ENCODE measurements around the gene COL19A1.

The COL19A1 gene

DNA sequence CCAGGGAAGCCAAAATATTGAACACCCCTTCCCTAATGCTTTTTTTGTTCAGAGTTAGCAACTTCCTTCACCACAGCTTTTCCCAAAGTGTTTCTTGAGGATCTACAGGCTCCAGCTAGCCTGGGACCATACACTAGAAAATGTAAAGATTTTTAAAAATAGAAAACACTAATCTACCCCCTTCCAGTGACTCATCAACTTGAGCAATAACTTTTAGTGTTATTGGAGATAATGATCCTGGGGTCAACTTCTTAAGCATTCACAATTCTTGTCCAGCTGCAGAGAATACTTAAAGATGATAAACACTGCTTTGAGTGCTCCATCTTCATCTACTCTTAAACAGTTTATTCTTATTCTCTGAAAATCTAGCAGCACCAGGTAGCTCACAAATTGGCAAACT is 304.9 kb downstream of the COL19A1 start:
- ATAC-seq (no peak), DNase-seq (no peak)

GRCh38 chr6:70172252-70172651 is 305.9 kb downstream of the COL19A1 start:
- ATAC-seq (no peak), DNase-seq (no peak)

- ATAC-seq (no peak), DNase-seq (no peak)
These were observed 309.4 kb downstream of the COL19A1 start for GRCh38 chr6:70175770-70176169.

- no peak for DNase-seq
- ATAC-seq = no peak
These were observed 310.6 kb downstream of the COL19A1 start for GRCh38 chr6:70176842-70177550.

DNA sequence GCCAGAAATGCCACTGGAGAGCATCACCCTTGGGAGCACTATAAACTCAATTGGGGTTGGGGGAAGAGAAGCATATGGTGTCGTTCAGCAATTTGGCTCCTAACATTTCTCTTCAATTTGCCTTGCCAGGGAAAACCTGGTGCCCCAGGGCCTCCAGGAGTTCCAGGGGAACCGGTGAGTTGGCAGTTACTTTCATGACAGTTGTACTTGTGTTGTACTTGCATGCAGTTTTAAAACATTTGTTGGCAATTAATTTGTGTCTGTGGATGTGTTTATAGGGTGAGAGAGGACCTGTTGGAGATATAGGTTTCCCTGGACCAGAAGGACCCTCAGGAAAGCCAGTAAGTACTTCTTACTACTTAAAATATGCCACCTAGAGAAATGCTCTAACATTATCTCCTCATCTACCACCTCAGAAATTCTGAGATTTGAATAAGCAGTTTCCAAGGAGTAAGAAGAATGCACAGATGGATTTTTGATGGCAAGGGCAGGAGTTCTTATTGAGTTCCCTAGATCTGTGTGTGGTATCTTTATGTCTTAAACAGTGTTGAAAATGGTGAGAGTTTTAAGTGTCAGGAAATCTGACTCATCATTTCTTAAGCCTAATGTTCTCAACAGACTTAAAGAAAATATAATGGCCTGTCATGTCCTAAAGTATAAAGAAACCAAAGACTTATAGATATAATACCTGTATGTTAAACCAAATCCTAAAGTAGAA is 314.0 kb downstream of the COL19A1 start:
- no peak for ATAC-seq
- DNase-seq = no peak

- ATAC-seq (peak; percentile 52), DNase-seq (no peak)
These were observed 314.7 kb downstream of the COL19A1 start for GRCh38 chr6:70180901-70181599.

DNA sequence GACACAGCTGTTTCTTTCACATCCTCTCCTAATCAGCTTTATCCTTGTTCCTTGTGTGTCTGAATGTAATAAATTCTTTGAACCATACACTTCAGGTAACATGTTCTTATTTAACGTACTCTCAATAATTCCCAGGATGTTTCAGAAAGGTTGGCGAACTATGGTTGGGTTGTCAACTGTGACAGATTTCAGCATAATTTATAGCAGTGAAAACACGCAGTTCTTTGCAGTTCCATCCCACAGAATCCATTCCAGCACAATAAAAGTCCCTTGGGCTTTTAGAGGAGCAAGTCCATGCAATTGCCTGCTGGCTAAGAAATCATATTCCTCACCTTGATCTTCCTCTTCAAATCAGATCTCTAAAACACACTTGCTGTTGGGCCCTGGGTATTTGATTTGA is 317.2 kb downstream of the COL19A1 start:
- DNase-seq (no peak), ATAC-seq (no peak)

DNA sequence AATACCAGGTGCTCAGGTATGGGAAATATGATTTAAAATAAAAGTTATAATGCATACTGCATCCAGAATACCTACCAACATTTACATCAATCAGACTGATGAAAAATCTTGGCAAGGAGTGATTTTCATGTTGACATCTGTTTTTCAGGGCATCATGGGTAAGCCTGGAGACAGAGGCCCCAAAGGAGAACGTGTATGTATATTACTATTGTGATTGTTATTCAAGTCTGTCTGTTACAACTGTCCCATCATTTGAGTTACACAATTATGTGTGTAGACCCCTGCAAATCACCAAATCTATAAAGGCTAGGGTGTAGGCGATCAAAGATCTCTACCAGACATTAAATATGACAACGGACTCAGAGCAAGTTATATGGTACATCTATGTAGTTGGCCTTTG is 318.4 kb downstream of the COL19A1 start:
- ATAC-seq (no peak), DNase-seq (no peak)

GRCh38 chr6:70186461-70186860 is 320.1 kb downstream of the COL19A1 start:
- ATAC-seq = no peak

DNA sequence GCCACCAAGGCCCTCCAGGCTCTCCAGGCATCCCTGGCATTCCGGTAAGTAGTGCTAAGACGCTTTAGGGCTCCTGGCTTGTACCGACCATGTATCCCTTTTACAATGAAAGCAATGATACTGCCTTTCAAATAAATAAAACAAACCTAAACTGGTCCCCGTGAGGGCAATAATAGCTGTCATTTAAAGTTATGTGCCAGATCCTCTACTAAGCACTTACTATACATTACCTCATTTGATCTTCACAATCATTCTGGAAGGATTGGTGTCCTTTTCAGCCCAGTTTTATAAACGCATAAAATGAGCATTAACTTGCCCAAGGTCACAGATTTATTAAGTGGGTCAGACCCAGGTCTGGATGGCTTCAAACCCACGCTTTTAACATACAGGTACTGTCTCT is 321.8 kb downstream of the COL19A1 start:
- ATAC-seq (no peak), DNase-seq (no peak)

More at GRCh38 chr6:70186461-70186860, 320.1 kb downstream of the COL19A1 start:
- DNase-seq = no peak

GRCh38 chr6:70194421-70194820 is 328.1 kb downstream of the COL19A1 start:
- DNase-seq = no peak
- no peak for ATAC-seq

- no peak for DNase-seq
- ATAC-seq = no peak
These were observed 330.2 kb downstream of the COL19A1 start for GRCh38 chr6:70196531-70196930.

DNA sequence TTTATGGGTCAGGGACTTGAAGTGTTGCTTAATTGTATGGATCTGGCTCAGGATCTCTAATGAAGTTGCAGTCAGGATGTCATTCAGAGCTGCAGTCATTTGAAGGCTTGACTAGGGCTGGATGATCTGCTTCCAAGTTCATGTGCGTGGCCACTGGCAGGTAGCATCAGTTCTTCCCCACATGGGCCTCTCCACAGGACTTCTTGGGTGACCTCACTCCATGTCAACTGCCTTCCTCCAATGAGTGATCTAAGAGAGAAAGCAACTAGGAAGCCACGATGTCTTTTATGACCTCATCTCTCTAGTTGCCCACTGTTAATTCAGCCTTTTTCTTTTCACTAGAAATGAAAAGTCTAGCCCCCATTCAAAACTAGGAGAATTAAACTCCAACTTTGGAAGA is 332.4 kb downstream of the COL19A1 start:
- ATAC-seq = no peak
- no peak for DNase-seq

DNA sequence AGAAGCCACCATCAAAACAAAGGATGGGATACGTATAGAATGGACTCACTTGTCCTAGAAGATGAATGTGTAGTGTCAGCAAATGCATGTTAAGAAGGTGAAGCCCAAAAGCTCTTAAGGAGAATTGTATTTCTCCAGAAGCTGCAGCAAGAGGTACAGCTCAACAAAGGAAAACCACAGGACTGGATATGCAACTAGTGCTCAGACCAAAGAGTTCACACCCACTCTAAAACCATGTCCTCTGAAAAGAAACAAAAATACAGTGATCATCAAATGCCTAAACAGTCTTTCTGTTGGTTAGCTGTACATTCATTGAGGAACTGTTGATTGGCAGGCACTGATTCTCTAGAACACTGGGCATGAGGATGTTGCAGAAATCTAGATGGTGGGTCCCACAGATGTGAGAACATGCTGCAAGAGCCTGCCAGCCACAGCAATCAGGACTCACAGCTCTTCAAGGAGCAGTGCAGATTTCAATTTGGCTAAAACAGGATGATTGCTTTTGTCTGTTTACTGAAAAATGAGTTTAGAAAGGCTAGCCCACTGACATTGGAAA is 342.0 kb downstream of the COL19A1 start:
- ATAC-seq = no peak

DNA sequence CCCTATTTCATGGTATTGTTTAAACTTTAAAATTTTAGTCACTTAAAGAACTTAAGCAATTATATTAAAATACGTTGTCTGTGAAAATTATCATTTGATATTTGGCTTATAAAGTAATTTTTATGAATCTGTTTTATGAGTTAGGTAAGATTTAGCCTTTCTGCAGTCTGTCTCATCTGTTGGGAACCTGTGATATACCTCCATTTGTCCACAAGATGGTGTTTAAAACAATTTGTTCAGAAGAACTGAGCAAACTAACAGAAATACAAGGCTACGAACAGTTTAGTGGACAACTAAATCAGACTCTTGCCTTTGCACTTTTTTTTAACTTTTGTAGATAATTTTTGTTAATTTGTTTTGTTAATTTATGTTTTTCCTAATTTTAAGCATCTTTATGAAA is 344.1 kb downstream of the COL19A1 start:
- ATAC-seq = no peak
- DNase-seq = no peak

More for the DNA sequence above, 342.0 kb downstream of the COL19A1 start:
- no peak for DNase-seq

- ATAC-seq (no peak), DNase-seq (no peak)
These were observed 349.2 kb downstream of the COL19A1 start for GRCh38 chr6:70215460-70216108.

DNA sequence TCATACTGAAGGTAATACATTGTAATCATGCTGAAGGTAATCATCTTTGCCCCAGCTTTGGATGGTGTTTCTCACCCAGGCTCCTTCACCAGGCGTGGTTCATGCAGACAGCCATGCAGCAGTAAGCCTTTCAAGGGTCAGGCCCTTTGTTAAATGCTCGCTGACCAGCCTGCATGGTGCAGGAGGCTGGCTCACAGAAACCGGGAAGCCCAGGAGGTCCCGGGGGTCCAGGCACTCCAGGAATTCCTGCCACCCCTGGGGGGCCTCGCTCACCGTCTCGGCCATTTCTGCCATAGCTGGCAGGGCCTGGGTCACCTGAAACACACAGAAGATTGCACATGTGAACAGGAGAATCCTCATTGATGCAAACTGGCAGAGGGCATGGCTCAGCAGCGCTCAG is 350.4 kb downstream of the COL19A1 start:
- ATAC-seq = no peak

GRCh38 chr6:70219943-70220613 is 353.7 kb downstream of the COL19A1 start:
- ATAC-seq (no peak), DNase-seq (no peak)

More for the DNA sequence above, 350.4 kb downstream of the COL19A1 start:
- DNase-seq = no peak

DNA sequence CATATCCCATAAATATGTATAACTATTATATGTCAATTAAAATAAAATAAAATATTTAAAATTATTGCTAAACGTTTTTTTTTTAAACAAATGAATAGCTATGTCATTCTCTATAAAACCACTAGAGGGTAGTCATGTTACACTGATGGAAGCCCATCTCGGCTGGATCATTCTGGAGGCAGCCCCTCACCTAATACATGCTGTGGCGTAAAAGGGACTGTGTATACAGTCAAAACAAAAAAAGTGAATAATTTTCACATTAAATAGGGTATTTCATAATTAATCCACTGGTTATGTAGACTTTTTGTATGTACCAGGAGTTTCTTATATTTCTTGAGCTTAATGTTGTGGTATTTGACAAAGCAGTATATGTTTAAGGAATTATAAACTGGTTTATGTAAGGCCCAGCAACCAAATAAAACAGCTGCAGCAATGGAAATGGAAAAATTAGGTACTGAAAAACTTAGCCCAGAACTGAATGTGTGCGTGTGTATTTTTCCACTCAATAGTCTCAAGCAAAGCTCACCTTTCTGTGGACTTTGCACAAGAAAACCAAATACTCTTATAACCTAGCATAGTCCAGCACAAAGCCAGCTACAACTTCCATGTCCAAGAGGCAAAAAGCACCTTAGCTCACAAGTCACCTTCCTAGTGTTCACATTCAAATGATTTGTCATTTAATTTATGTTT is 354.8 kb downstream of the COL19A1 start:
- ATAC-seq (no peak), DNase-seq (peak; percentile 5)

- no peak for DNase-seq
- ATAC-seq = no peak
These were observed 355.5 kb downstream of the COL19A1 start for GRCh38 chr6:70221715-70222438.

DNA sequence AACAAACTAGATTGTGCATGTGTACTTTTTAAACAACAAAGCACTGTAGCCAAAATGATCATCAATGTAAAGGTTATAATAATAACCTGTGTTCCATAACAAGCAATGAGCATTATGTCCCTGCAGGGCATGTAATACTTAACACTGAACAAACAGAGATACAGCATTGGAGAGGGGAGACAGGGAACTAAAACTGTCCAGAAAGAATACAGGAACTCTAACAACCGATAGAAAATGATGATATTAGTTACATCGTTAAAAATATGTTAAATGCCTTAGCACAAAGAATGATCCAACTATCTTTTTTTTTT is 356.0 kb downstream of the COL19A1 start:
- DNase-seq (no peak), ATAC-seq (no peak)
